Measurements from ENCODE around the gene UBE4A.

Gene UBE4A

GRCh38 chr11:118375978-118376377 is 16.6 kb downstream of the UBE4A start:
- no peak overlapping the region for H3K27ac ChIP-seq (replicated peaks)
- DNase-seq (ENCODE audit: low read depth in 1 of 2, low spot score in 1 of 2): no peak
- TF ChIP-seq CTCF (IDR thresholded peaks at IDR 0.05; ENCODE audit: insufficient read depth, low read length) (no peak), SPI1 (IDR thresholded peaks at IDR 0.05; ENCODE audit: borderline replicate concordance, low read depth) (no peak), REST (IDR thresholded peaks at IDR 0.05; ENCODE audit: insufficient replicate concordance, low read depth) (no peak), GABPA (IDR thresholded peaks at IDR 0.05; ENCODE audit: low read depth) (no peak), POLR2AphosphoS5 (IDR thresholded peaks at IDR 0.05; ENCODE audit: low read depth) (no peak)

DNA sequence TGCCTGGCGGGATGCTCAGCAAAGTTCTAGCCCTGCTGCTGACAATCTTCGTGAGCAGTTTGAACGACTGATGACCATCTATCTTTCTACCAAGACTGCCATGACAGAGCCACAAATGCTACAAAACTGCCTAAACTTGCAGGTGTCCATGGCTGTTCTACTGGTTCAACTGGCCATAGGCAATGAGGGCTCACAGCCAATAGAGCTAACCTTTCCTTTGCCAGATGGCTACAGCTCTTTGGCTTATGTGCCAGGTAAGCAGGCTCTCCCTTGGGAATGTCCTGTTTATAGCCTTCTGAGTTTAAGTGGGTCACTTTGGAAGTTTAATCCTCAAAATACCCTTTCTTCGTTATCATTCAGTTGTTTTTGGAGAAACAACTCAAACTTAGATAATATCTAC is 20.1 kb downstream of the UBE4A start:
- no peaks in the 10 kb centered on the region for H3K27me3 ChIP-seq (ENCODE audit: insufficient read depth, poor library complexity, severe bottlenecking)
- TF ChIP-seq GABPA (IDR thresholded peaks at IDR 0.05; ENCODE audit: low read depth) (no peak), POLR2AphosphoS5 (IDR thresholded peaks at IDR 0.05; ENCODE audit: low read depth) (no peak), CTCF (IDR thresholded peaks at IDR 0.05; ENCODE audit: insufficient read depth, low read length) (no peak), SPI1 (IDR thresholded peaks at IDR 0.05; ENCODE audit: borderline replicate concordance, low read depth) (no peak), REST (IDR thresholded peaks at IDR 0.05; ENCODE audit: insufficient replicate concordance, low read depth) (no peak)
- no peak for DNase-seq (ENCODE audit: low read depth in 1 of 2, low spot score in 1 of 2)
- H3K4me3 ChIP-seq (replicated peaks; ENCODE audit: insufficient read depth, low read length): no peak overlapping the region
- no peak overlapping the region for H3K27ac ChIP-seq (replicated peaks)

More at GRCh38 chr11:118375978-118376377, 16.6 kb downstream of the UBE4A start:
- Histone ChIP-seq H3K4me3 (replicated peaks; ENCODE audit: insufficient read depth, low read length) (no peak overlapping the region), H3K27me3 (ENCODE audit: insufficient read depth, poor library complexity, severe bottlenecking) (no peaks in the 10 kb centered on the region)

DNA sequence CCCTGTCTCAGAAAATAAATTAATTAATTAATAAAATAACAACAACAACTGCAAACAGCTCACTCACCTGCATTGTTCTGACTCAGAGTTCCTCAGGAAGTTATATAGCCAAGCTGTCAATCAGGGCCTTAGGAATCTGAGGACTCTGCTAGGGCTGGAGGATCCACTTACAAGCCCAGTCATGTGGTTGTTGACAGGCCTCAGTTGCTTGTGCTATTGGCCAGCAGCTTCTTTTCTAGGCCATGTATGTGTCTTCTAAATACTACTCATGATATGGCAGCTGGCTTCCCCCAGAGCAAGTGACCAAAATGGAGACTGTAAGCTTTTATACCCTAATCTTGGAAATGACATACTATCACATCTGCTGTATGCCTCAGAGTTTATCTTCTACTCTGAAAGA is 21.2 kb downstream of the UBE4A start:
- no peaks in the 10 kb centered on the region for H3K27me3 ChIP-seq (ENCODE audit: insufficient read depth, poor library complexity, severe bottlenecking)

More for the DNA sequence above, 21.2 kb downstream of the UBE4A start:
- TF ChIP-seq POLR2AphosphoS5 (IDR thresholded peaks at IDR 0.05; ENCODE audit: low read depth) (no peak), CTCF (IDR thresholded peaks at IDR 0.05; ENCODE audit: insufficient read depth, low read length) (no peak), SPI1 (IDR thresholded peaks at IDR 0.05; ENCODE audit: borderline replicate concordance, low read depth) (no peak), REST (IDR thresholded peaks at IDR 0.05; ENCODE audit: insufficient replicate concordance, low read depth) (no peak), GABPA (IDR thresholded peaks at IDR 0.05; ENCODE audit: low read depth) (no peak)
- H3K4me3 ChIP-seq (replicated peaks; ENCODE audit: insufficient read depth, low read length): no peak overlapping the region
- no peak for DNase-seq (ENCODE audit: low read depth in 1 of 2, low spot score in 1 of 2)
- no peak overlapping the region for H3K27ac ChIP-seq (replicated peaks)

All from HL-60 (cell line).